ENCODE data around the gene NR3C2.

Gene NR3C2

DNA sequence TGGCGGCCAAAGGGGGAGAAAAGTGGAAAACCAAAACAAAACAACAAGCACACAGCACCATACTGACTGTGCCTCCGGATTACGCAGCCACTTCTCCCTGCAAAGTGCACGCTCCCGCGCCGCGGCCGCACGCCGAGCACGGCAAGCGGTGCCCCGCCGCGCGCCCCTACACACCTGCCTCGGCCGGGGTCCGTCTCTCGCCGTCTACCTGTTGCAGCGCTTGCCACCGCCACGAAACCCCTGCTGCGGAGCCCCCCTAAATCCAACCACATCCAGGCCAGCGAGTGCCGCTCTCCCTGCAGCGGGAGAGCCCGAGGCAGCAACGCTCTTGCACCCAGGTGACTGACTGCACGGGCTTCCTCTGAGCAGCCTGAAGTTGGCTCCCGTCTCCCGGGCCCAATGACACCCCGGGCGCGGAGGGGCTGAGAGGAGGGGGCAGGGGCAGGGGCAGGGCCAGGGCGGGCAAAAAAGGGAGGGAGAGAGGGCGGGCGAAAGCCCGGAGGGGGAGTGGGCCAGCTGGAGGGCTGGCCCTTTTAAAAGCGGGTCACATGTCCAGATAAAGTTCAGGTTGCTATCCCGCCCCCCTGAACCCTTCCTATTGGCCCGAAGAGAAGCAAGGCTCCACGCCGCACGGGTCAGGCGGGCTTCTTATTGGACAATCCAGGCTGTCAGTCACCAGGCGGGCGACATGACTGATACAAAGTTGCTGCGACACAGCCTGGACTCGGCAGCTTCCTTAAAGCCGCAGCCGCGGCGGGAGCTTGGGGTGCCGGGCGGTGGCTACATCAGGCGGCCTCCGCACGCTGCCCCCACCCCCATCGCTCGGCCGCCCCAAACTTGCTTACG is at the start of gene NR3C2:
NR3C2 (minus strand) TSS at position 429 of the 846 bp plus-strand sequence.
- peak; percentile 97 for DNase-seq

DNA sequence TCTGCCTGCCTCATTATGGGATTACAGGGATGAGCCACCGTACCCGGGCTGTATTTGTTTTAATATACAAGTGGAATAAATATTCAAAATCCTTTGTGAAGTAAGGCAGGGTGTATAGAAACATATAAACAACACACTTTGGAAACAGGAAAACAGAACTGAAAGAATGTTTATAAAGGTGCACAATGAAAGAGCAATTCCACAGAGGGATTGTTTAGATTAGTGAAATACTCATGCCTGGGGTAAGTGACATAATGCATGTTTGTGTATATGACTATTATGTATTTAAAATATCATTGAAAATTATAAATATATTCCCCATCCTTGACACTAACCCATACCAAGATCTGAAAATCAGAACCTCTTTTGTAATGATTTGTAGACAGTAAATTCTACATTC is 45.0 kb upstream of the NR3C2 start:
- DNase-seq, result no peak

DNA sequence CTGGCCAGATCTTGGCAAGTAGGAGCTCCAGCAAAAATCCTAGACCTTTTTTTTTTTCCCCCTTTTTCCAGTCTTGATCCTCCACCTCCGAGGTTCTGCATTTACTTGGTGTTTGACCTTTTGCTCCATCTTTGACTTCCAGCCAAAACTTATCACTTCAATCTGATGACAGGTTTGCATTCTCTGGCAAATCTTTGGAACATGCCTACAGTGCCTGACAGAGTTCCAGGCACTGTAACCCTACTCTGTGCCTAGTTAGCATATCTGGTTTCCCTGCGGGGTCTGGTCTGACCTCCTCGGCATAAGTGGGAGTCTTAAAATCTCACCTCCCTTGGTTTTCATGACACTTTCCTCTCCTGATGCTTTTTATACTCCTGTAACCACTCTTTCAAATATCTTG is 39.4 kb upstream of the NR3C2 start:
- DNase-seq, result no peak

DNA sequence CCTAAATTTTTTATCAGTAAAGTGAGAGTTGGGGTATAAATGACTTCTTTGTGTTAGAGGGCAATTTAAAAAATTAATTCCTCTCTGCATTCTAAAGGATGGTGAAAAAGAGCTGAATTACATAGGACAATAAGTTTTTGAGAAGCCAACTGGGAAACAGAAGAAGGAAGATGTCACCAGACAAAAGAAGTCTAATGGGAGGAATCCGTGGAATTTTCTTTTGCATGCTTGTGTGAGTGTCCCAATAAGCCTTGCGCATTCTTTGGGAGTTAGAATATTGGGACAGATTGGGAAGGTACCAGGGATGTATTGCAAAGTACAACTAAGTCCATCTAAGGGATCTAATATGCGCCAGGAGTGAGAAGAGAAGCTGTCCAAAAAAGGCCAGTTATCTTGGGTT is 35.1 kb upstream of the NR3C2 start:
- DNase-seq, result no peak

DNA sequence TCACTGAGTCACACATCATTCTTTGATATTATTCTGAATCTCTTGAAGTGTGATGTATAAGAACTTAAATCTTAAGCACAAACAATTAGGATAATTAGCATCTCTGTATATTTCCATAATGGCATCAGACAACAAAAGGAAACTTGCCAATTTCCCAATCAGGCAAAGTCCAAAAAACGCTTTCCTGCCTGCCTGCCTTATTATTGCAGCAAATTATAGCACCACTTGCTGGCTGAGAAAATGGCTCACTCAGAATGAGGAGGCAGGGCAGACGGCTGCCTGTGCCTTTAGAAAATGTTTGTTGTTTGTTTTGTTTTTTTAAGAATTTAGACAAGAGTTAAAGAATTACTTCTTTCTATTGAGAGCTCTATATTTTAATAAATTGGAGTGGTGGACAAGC is 27.7 kb upstream of the NR3C2 start:
- DNase-seq, result no peak

DNA sequence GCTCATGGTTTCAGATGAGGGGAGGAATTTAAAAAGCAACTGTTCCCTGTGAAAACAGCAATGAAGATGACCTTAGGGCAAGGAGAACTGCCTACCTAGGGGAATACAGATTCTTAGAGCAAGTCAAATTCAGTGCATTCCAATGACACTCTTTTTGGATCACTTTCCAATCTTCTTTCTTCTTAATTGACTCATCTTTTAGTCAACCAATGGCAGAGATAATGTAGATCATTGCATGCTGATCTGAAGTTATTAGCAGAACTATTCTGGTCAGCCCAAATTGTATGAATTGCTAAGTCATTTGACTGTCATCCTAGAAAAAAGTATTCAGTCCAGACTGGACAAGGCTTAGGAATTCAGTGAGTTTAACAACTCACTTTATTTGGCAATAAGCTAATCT is 12.6 kb upstream of the NR3C2 start:
- DNase-seq, result no peak

DNA sequence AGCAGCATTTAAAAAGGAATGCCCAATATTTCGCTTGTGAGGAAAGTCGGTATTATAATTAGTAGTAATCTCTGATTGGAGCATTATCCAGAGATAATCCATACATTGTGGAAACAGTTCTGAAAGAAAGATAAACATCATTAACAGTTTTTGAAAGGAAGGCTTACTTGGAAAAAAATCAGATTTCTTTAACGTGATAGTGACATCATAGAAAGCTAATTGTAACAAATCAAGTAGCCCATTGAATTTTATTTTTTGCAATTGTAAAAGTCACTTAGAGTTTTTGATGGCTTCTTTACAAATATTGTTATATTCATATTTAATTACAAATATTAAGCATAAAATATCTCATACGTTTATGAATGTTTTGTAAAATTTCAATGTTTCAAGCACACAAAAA is 11.6 kb upstream of the NR3C2 start:
- no peak for DNase-seq

DNA sequence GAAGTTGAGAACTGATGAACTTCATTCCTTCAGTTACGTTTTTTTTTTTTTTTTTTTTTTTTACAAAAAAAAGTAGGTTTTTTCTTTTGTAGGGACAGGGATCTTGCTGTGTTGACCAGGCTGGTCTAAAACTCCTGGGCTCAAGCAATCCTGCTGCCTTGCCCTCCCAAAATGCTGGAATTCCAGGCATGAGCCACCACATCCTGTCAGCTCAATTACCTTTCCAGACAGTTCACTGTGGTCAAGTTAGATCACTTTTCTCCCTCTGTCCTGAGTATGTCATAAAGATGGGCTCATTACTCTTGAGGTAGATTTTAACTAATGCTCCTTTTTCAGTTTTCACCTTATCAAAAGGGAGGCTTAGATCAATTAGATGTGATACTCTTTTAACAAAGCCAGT is 10.8 kb upstream of the NR3C2 start:
- no peak for DNase-seq

DNA sequence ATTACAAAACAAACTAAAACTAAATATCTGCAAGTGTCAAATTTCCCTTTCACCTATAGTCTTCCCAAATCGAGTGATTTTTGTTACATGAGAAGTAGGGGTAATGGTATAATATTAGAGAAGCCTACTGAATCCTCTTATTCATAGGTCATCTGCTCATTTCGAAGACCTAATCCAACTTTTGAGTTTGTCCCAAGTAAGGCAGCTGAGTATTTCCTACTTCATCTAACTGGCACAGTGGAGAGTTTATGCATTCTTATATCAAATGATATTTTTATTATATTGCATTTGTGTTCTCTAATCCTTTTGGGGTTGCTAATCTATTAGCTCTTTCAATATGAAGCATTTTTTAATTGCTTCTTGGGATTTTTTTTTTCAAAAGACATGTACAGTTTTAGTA is 7.7 kb upstream of the NR3C2 start:
- DNase-seq, result no peak

DNA sequence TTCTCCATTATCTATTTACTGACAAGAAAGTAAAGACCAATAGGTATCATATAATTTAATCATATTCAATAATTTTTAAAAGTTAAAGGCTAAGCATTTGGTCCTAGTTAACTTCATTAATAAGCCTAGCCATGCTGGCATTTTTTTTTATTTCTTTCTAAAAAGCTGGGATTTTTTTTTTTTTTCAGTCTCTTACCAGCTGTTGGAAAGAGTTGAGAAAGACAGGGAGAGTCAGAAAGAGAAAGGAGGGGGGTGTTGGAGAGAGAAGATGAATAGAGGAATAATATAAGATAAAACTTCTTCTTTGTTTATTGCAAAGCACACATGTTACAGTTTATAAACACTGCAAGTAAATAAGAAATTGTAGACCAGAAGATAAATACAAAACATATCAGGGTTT is 5.9 kb upstream of the NR3C2 start:
- no peak for DNase-seq

DNA sequence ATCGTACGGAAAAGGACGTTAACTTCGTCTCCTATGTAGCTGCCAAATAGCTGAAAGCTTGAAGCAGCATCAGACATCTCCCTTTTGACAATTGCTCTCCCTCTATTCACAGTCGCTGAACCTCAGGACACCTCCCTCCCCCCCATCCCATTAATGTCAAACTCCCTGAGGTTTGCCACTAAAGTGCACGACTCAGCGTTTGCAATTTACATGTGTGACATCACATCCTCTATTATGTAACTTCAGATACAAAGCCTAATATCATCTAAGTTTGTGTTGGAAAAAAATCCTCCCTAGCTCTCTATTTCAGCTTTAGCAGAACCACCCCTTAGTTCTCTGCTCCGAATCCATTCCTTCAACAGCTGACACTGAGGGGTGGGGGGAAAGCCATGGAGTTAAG is 5.5 kb upstream of the NR3C2 start:
- peak; percentile 18 for DNase-seq

DNA sequence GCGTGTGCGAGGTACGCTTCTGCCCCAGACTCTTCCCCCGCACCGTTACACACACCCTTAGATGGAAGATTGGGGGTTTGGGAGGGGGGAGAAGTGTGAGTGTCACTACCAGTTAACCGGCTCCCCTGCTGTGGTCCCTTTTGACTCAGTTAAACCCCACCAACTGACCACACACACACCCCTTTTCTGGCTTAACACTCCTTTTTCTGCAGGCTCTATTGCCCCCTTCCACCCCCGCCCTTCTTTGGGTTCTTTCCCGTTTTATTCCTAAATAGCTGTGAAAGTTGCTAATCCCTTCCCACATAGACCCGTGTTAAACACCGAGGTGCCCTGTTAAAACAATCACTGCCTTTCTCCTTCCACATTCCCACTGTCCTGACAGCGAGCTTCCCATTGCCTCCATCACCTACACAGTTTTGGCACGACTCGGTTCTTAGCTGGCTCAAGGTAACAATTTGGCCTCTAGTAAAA is 3.7 kb upstream of the NR3C2 start:
- no peak for DNase-seq

DNA sequence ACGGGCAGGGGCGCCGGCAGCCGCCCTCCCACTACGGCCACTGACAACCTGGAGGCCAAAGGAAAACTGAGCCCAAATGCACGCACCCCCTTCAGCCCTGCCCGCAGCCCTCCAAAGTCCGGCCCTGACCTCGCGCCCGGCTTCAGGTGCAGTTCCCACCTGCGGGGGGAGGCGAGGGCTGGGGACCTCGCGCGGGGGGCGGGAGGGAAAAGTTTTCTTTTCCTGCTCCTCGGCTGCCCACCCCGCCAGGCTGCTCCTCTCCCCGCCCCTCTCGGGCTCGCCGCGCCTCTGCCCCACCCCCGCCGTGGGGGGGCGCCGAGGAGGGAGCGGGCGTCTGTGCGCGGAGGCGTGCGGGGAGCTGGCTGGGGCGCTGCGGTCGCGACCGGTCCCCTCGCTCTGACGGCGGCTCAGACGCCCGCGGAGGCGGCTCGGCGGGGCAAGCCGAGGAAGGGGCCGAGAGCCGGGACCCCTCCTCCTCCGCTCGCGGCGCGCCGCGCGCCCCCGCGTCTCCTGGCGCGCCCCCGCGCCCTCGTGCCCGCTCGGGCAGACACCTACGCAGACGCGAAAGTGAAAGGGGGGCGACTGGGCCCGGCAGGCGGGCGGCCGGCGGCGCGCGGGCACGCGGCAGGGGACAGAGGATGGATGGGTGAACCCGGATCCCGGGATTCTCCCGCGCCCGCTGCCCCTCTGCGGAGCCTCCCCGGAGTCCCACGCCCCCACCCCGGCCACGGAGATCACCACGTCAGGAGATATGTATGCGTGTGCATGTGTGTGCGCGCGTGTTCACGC is 3.1 kb upstream of the NR3C2 start:
- DNase-seq, result peak; percentile 72

DNA sequence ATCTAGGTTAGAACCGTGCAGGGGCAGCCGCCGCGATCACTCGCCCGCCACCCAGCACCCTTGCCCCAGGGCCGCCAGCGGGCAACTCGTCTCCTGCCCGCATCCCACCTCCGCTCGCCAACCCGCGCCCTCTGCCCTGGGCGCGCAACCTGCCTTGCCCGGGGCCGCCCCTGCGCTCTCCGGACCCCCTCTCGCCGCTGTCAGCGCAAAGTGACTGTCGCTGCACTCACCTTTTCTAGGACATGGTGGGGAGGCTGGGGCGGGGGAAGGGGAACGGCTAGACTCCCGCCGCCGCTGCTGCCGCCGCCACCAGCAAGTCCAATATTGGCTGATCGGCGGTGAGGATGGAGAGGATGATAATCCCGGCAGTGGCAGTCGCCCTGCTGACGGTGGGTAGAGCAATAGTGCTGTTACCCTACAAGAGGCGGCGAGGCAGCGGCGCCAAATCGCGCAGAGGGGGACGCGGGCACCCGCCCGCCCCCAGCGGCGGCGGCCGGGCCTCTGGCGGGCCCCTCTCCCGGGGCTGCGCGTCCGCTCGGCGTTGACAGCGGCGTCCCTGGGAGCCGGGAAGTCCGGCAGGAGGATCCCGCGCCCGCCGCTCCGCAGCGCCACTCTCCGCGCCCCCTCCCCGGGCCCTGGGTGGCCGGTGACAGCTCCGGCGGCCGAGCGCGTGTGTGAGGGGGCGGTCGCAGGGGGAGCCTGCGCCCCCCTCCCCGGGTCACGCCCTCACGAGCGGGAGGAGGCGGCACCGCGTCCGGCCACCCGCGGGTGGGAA is 2.3 kb upstream of the NR3C2 start:
- DNase-seq, result peak; percentile 73

DNA sequence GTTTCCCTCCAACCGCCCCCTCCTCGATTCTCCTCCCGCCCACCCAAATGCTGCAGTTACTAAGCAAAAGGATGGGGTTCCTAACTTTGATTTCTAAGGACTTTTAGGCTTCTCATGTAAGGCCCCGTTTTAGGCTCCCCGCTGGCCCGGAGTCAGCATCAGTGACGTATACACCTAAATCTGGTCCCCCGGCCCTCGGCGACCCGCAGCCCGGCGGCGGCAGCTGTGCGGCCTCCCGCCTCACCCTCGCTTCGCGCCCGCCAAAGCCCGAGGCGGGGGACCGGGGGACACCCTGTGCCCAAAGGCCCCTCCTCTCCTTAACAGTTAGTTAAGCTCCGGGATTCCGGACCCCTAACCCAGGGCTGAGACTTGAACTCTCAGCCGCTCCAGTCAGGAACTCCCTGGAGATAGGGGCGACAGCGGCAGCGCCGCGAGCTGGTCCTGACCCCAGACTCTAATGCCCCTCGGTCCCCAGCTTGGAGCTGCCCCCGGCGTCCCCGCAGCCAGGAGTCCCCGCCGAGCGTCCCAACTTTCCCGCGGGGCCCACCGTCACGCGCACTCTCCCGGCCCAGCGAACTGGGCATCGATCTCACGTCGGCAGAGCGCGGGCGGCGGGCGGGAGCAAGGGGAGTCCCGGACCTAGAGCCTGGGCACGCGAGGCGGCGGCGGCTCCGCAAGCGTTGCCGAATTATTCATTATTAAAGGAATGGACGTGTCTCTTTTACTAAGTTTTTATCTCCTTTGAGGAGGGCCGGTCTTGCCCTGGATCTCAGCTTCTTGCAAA is 1.5 kb upstream of the NR3C2 start:
- DNase-seq, result peak; percentile 68

DNA sequence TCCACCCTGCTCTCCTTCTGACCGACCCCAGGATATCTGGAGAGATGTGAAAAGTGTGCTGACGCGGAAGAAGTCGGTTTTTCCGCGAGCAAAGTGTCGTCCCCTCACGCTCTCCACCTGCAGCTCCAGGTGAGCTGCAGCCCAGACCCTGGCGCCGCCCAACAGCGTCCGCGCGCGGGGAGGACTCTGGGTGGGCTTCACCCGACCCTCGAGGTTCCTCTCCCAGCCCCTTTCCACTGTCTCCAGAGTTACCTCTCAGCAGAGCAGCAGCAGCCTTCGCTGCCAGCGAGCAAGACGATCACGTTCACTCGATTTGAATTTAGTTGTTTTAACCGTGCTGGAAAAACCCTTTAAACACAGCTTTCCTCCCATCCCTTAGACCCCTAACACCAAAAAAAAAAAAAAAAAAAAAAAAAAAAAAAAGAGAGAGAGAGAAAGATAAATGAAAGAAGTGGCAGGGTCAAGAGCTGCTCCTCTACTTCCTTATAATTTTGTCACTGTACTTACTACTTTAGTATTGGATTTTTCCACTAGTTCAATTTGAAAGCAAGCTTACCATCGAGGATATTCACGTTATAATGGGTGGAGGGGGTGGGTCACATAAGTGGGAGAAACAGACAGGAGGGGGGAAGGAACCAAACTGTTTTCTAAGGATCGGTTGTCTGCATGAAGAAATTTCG is 758 bp upstream of the NR3C2 start:
- peak; percentile 42 for DNase-seq

DNA sequence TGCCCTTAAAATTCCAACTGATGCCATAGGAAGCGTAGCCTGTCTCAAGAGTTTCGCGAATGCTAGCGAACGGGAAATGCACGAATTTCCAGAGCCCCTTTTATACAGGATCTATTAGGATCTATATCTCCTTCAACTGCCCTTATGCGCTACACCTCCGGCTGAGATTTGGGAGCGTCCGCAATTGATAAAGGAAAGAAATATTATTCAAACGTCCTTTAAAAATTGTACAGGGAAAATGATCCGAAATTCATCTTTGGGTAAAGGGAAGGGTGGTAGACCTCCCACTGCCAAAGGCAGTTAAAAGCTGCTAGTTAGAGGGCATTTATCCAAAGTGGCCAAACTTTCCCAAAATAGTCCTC is 609 bp downstream of the NR3C2 start:
- DNase-seq, result peak; percentile 37

DNA sequence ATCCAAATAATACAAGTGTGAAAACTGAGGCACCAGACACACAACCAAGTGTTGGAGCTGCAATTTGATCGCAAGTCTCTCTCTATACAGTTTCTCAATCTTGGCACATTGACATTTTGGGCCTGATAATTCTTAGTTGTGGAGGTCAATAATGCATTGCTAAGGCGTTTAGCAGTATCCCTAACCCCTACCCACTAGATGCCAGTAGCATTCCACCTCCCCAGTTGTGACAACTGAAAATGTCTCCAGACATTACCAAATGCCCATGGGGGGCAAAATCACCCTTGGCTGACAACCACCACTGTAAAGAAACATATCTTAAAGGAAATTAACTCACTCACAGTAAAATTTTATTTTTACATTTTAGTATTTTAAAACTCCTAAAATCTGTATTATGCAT is 4.2 kb downstream of the NR3C2 start:
- no peak for DNase-seq

DNA sequence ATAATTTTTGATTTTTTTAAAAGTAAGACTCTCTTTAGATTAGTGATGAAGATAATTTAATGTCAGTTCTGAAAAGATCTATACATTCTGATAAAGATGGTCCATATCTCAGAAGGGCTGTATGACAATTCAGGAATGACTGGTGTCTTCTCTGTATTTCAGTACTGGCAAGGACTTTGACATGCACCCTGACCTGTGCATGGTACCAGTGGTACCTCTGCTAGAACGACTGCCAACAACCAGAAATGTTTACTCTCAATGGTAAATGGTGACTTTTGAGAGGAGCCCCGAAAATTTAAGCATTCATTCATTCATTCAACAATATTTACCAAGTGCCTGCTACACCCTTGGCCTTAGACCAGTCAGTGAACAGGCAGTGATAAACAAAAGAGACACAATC is 4.8 kb downstream of the NR3C2 start:
- no peak for DNase-seq

DNA sequence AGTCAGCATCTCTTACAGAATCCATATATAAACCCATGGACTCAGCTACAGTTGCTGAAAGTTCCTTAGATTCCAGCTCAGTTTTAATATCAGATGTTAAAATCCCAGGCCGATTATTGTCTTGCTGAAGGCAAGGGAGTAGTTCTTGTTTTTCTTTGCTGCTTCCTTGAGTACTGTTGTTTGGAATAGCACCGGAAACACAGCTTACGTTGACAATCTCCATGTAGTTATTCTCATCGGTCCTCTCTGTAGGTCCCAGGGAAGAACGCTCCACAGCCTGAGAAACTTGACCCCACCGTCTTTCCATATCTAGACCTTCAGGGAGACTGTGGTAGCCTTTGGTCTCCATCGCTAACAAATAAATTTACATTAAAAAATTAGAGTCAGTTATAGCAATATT is 5.7 kb downstream of the NR3C2 start:
- no peak for DNase-seq

DNA sequence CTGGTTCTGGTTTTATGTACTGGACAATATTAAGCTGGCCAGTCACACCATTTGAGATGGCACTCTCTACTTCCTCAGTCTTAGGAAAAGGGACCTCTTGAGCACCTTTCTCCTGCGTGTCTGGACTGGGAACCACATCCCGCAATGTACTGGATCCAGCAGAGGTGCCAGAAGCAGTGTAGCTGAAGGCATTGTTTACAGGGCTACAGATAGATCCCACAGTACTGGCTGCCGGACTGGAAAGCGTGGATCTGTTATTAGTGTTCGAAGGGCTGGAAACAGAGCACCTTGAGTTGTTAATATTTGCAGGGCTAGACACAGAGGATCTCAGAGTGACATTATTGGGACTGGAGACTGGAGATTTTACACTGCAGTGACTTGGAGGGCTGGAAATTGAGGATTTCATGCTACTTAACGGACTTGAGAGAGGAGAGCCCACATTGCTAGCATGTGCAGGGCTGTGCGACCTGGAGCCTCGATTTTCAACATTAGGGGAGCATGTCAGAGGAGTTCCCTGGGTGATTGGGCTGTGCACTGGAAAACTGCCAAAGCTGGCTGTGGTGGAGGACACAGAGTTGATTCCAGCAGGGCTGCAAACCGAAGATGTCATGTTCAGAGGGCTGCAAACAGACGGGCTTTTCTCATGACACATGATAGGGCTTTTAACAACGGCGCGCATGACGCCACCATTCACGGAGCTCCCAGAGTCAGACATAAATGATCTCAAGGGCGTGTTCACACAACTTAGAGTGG is 6.4 kb downstream of the NR3C2 start:
- no peak for DNase-seq

Data from DMS53 (cell line).